Choroid plexus epithelial cell (primary cell): ENCODE data around the gene WNT3A.

Experiments
- DNase-seq: peaks from one replicate; pipeline ENCODE4 v3.0.0-alpha.2; 2010; ENCODE audit warnings: low read depth
- H3K4me3 ChIP-seq: 2 replicates; pipeline ENCODE4 v1.5.1; 2011; ENCODE audit warnings: low read depth, mild to moderate bottlenecking, control low read depth, low read length, moderate library complexity
- CTCF ChIP-seq: conservative IDR thresholded peaks from 2 replicates; pipeline ENCODE4 v1.5.1; 2011; ENCODE audit warnings: low read depth, mild to moderate bottlenecking, control low read depth, inconsistent platforms, low read length, moderate library complexity

WNT3A gene

GRCh38 chr1:227999056-227999930, 7.5 kb upstream of the WNT3A start:
- TF ChIP-seq CTCF: peak; percentile 83
- DNase-seq: peak; percentile 71
- no peak overlapping the region for H3K4me3 ChIP-seq

GRCh38 chr1:228000416-228000815, 6.4 kb upstream of the WNT3A start:
- H3K4me3 ChIP-seq: no peak overlapping the region
- DNase-seq: no peak
- no peak for TF ChIP-seq CTCF

GRCh38 chr1:228000836-228001563, 5.8 kb upstream of the WNT3A start:
- no peak for TF ChIP-seq CTCF
- no peak overlapping the region for H3K4me3 ChIP-seq
- DNase-seq: no peak

GRCh38 chr1:228001738-228002535, 4.9 kb upstream of the WNT3A start:
- no peak for TF ChIP-seq CTCF
- no peak for DNase-seq
- no peak overlapping the region for H3K4me3 ChIP-seq

- no peak overlapping the region for H3K4me3 ChIP-seq
- no peak for TF ChIP-seq CTCF
- no peak for DNase-seq
These were observed 4.0 kb upstream of the WNT3A start for GRCh38 chr1:228002792-228003191.

GRCh38 chr1:228003461-228004330, 3.1 kb upstream of the WNT3A start:
- H3K4me3 ChIP-seq: no peak overlapping the region
- no peak for TF ChIP-seq CTCF
- no peak for DNase-seq
